SH-SY5Y (cell line): ENCODE results near the gene DLGAP1.

Experiments
- GATA2 ChIP-seq: IDR thresholded peaks from 2 replicates; pipeline ENCODE4 v1.6.1; 2011; ENCODE audit warnings: mild to moderate bottlenecking, low read depth, low read length
- GATA3 ChIP-seq: IDR thresholded peaks from 2 replicates; pipeline ENCODE4 v1.6.1; 2011; ENCODE audit warnings: low read depth, mild to moderate bottlenecking, low read length, moderate library complexity

GRCh38 chr18:4433717-4434116, 21.4 kb downstream of the DLGAP1 start:
- no peak for TF ChIP-seq GATA2
- no peak for TF ChIP-seq GATA3
